ENCODE results near the gene ST3GAL3. TPM values are rescaled to one million over a fixed set of nuclear protein-coding genes. Genes with fewer than 3 reads are reported as not detected.

ST3GAL3 gene
- total and polyA plus RNA-seq, 8 donors, result 1.6 to 68.3 (median 6.7) TPM

GRCh38 chr1:43978264-43978550 lies 270.9 kb downstream of the ST3GAL3 start:
- TF ChIP-seq POLR2A (IDR thresholded peaks at IDR 0.05), result no peak
- TF ChIP-seq EP300 (IDR thresholded peaks at IDR 0.05), result no peak
- TF ChIP-seq CTCF (IDR thresholded peaks at IDR 0.05), result no peak
- TF ChIP-seq POLR2AphosphoS5 (IDR thresholded peaks at IDR 0.05), result no peak
- H3K36me3 ChIP-seq, result peaks cover 10 to 45% (median 24%) of the 10 kb centered on the region in 4 donors
- peak overlapping the region in 1 of 5 donors; percentile 70 for H3K27ac ChIP-seq
- H3K27me3 ChIP-seq, result no peaks in the 10 kb centered on the region
- intact Hi-C loops (cut with DNase I; ENCODE audit: low total_unique reads), result no loop called here
- no peaks in the 10 kb centered on the region for H3K9me3 ChIP-seq
- H3K4me1 ChIP-seq, result peaks cover 52 to 71% (median 65%) of the 10 kb centered on the region in 4 donors
- peak overlapping the region in 2 of 4 donors; percentile 53 to 55 for H3K4me3 ChIP-seq
- no peak for DNase-seq
- WGBS, 5 donors, result 45 to 59% (median 52%) methylated on average over 5 of the region's 5 CpGs

GRCh38 chr1:43978551-43979260 lies 271.4 kb downstream of the ST3GAL3 start, which contains the start of gene B4GALT2:
B4GALT2 (plus strand) TSS chr1:43979210; CDS start chr1:43981161, 1,951 bp downstream.
- peak; percentile 43 to 79 for DNase-seq
- Histone ChIP-seq H3K9me3 (no peaks in the 10 kb centered on the region), H3K4me3 (peak within 1 kb of the TSS; percentile 70 to 94 (median 88)), H3K36me3 (peaks cover 10 to 46% (median 25%) of the 10 kb centered on the region in 4 donors), H3K27ac (peak within 1 kb of the TSS; percentile 43 to 83 (median 76)), H3K4me1 (peaks cover 51 to 69% (median 64%) of the 10 kb centered on the region in 4 donors), H3K27me3 (no peaks in the 10 kb centered on the region)
- 5 to 17% (median 6%) methylated on average over 17 to 54 of the region's 54 CpGs for WGBS, 5 donors
- intact Hi-C loops (cut with DNase I; ENCODE audit: low total_unique reads), result no loop called here
- no peak for TF ChIP-seq POLR2AphosphoS5 (IDR thresholded peaks at IDR 0.05)

GRCh38 chr1:43979261-43979527 lies 271.9 kb downstream of the ST3GAL3 start:
- no peaks in the 10 kb centered on the region for H3K27me3 ChIP-seq
- peak overlapping the region; percentile 70 to 94 (median 88) for H3K4me3 ChIP-seq
- H3K36me3 ChIP-seq, result peaks cover 10 to 50% (median 28%) of the 10 kb centered on the region in 4 donors
- H3K4me1 ChIP-seq, result peaks cover 46 to 64% (median 59%) of the 10 kb centered on the region in 4 donors
- H3K9me3 ChIP-seq, result no peaks in the 10 kb centered on the region
- intact Hi-C loops (cut with DNase I; ENCODE audit: low total_unique reads), result no loop called here
- 0 to 3% (median 2%) methylated on average over 3 to 39 of the region's 45 CpGs; no CpG with 5 or more reads in 1 of the 5 donors for WGBS, 5 donors
- TF ChIP-seq POLR2A (IDR thresholded peaks at IDR 0.05) (no peak), CTCF (IDR thresholded peaks at IDR 0.05) (no peak)
- peak overlapping the region; percentile 41 to 83 (median 76) for H3K27ac ChIP-seq
- no peak for DNase-seq

GRCh38 chr1:43979528-43980254 lies 272.4 kb downstream of the ST3GAL3 start:
- Histone ChIP-seq H3K27ac (peak overlapping the region; percentile 41 to 83 (median 76)), H3K9me3 (no peaks in the 10 kb centered on the region), H3K4me1 (peaks cover 46 to 61% (median 56%) of the 10 kb centered on the region in 4 donors), H3K36me3 (peaks cover 10 to 54% (median 33%) of the 10 kb centered on the region in 4 donors), H3K4me3 (peak overlapping the region; percentile 70 to 94 (median 88)), H3K27me3 (no peaks in the 10 kb centered on the region)
- DNase-seq, result peak; percentile 39 to 86
- TF ChIP-seq POLR2AphosphoS5 (IDR thresholded peaks at IDR 0.05) (peak in 1 of 3 donors; percentile 15), CTCF (IDR thresholded peaks at IDR 0.05) (no peak), POLR2A (IDR thresholded peaks at IDR 0.05) (no peak), EP300 (IDR thresholded peaks at IDR 0.05) (no peak)
- intact Hi-C loops (cut with DNase I; ENCODE audit: low total_unique reads), result no loop called here
- WGBS, 5 donors, result 2 to 8% (median 6%) methylated on average over 14 to 45 of the region's 45 CpGs
